ENCODE results near the gene WDR26. TPM values are rescaled to one million over a fixed set of nuclear protein-coding genes. Genes with fewer than 3 reads are reported as not detected.
A peak's percentile ranks its signal among the peaks of the same experiment; 100 is the strongest.
"Not testable (repeated sequence)": the region's sequence is repeated elsewhere in the genome, so short reads cannot be mapped to it uniquely, and the experiment has no call there.

WDR26 gene
- total RNA-seq, 4 donors from 2014 or later, result 61.5 to 78.7 (median 71.9) TPM

DNA sequence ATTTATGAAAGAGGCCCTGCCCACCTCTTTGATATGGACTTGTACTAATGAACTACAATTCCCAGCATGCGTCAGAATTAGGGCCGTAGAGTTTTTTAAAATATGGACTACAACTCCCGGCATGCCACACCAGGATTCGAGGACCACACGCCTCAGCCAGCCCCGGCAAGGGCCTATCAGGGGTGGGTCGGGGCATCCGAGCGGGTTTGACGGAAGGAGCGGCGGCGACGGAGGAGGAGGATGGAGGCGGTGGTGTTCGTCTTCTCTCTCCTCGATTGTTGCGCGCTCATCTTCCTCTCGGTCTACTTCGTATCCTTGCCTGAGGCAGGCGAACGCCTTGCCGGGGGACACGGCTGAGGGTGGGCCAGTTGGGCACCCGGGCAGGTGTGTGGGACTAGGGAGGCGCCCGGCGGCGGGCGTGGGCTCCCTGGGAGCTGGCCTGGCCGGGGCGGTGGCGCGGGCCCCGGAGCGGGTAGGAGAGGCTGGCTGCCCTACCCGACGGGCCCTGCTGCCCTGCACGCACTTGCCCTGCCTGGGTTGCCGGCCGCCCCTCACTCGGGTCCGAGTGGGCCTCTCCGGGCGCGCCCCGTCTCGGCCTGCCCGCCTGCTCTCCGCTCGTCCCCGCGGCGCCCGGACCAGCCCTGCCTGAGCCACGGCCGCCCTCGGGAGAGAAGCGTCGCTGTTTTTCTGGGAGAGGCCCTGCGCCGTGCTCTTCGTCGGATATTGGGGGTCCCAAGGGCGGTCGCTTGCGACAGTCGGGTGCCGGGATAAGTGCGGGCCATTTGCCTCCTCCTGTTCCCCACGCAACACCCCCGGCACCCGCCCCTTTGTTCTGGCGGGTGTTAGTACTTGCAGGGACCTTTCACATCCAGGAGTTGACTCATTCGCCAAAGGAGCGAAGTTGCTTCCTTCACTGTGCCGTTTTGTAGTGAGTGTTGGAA lies 77.6 kb downstream of the WDR26 start, which contains the start of gene CNIH4:
Gene CNIH4 (plus strand): TSS at position 195 of the 941 bp plus-strand sequence. CDS start 46 bp downstream, at position 241.
- Histone ChIP-seq H3K4me3 (peak within 1 kb of the TSS; percentile 55 to 93 (median 78)), H3K36me3 (no peaks in the 10 kb centered on the region), H3K9me3 (no peaks in the 10 kb centered on the region), H3K27me3 (no peaks in the 10 kb centered on the region), H3K27ac (peak within 1 kb of the TSS; percentile 81 to 95 (median 92)), H3K4me1 (peaks cover 0 to 38% (median 2%) of the 10 kb centered on the region in 4 donors)
- DNase-seq (ENCODE audit: low spot score in 2 of 2), result peak; percentile 79 to 90
- 0% methylated on average over 32 to 69 of the region's 78 CpGs for WGBS, 2 donors
- TF ChIP-seq, protein P1, sequence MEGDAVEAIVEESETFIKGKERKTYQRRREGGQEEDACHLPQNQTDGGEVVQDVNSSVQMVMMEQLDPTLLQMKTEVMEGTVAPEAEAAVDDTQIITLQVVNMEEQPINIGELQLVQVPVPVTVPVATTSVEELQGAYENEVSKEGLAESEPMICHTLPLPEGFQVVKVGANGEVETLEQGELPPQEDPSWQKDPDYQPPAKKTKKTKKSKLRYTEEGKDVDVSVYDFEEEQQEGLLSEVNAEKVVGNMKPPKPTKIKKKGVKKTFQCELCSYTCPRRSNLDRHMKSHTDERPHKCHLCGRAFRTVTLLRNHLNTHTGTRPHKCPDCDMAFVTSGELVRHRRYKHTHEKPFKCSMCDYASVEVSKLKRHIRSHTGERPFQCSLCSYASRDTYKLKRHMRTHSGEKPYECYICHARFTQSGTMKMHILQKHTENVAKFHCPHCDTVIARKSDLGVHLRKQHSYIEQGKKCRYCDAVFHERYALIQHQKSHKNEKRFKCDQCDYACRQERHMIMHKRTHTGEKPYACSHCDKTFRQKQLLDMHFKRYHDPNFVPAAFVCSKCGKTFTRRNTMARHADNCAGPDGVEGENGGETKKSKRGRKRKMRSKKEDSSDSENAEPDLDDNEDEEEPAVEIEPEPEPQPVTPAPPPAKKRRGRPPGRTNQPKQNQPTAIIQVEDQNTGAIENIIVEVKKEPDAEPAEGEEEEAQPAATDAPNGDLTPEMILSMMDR (IDR thresholded peaks at IDR 0.05), result peak in 1 of 5 experiments; percentile 16
- TF ChIP-seq POLR2A (IDR thresholded peaks at IDR 0.05) (peak; percentile 66 to 86), EP300 (IDR thresholded peaks at IDR 0.05) (peak; percentile 70 to 98)

DNA sequence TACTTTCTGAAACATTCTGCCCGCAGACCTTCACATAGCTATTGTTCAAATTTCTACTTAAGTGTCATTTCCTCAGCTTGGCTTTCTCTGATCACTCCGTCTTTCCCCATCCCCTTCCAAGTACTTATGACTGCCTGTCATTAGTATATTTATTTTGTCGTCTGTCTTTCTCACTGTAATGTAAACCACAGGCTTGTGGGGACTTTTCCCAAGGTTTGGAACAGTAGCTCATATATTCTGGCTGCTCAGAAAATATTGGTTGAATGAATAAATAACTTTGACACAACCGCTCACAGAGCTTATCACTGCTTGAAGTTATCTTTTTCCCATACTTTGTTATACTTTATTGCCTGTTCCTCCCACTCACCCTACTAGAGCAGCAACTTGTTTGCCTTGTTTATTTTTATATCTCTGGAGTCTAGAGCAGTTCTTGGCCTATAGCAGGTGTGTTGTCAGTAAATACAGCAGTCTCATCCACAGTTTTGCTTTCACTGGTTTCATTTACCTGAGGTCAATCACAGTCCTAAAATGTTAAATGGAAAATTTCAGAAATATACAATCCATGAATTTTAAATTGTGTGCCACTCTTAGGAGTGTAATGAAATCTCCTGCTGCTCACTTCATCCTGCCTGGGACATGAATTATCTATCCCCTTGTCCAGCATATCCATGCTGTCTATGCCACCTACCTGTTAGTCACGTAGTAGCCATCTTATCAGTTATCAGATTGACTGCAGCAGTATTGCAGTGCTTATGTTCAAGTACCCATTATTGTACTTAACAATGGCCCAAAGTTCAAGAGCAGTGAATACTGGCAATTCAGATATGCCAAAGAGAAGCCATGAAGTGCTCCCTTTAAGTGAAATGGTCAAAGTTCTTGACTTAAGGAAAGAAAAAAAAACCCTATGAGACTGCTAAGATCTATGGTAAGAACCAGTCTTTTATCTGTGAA lies 80.3 kb downstream of the WDR26 start:
- no peaks in the 10 kb centered on the region for H3K9me3 ChIP-seq
- DNase-seq (ENCODE audit: low spot score in 2 of 2), result no peak
- no peak overlapping the region for H3K4me3 ChIP-seq
- H3K36me3 ChIP-seq, result no peaks in the 10 kb centered on the region
- 71 to 78% methylated on average over 5 of the region's 5 CpGs for WGBS, 2 donors
- H3K27me3 ChIP-seq, result no peaks in the 10 kb centered on the region
- TF ChIP-seq POLR2A (IDR thresholded peaks at IDR 0.05), result no peak
- TF ChIP-seq, protein P1 (IDR thresholded peaks at IDR 0.05), result no peak
- no peak for TF ChIP-seq EP300 (IDR thresholded peaks at IDR 0.05)
- no peak overlapping the region for H3K27ac ChIP-seq
- H3K4me1 ChIP-seq, result peaks cover 0 to 18% (median 2%) of the 10 kb centered on the region in 4 donors

DNA sequence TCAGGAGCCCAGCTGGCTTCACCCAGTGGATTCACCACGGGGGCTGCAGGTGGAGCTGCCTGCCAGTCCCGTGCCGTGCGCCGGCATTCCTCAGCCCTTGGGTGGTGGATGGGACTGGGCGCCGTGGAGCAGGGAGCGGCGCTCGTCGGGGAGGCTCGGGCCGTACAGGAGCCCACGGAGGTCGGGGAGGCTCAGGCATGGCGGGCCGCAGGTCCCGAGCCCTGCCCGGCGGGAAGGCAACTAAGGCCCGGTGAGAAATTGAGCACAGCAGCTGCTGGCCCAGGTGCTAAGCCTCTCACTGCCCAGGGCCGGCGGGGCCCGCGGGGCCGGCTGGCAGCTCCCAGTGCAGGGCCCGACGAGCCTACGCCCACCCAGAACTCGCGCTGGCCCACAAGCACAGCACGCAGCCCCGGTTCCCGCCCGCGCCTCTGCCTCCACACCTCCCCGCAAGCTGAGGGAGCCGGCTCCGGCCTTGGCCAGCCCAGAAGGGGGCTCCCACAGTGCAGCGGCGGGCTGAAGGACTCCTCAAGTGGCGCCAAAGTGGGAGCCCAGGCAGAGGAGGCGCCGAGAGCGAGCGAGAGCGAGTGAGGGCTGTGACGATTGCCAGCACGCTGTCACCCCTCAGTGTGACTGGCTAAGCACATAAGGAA lies 82.0 kb downstream of the WDR26 start:
- H3K27me3 ChIP-seq; H3K27ac ChIP-seq; H3K9me3 ChIP-seq; DNase-seq (ENCODE audit: low spot score in 2 of 2); H3K4me3 ChIP-seq; H3K36me3 ChIP-seq; H3K4me1 ChIP-seq: not testable (repeated sequence)
- 93 to 97% methylated on average over 33 to 37 of the region's 49 CpGs for WGBS, 2 donors

DNA sequence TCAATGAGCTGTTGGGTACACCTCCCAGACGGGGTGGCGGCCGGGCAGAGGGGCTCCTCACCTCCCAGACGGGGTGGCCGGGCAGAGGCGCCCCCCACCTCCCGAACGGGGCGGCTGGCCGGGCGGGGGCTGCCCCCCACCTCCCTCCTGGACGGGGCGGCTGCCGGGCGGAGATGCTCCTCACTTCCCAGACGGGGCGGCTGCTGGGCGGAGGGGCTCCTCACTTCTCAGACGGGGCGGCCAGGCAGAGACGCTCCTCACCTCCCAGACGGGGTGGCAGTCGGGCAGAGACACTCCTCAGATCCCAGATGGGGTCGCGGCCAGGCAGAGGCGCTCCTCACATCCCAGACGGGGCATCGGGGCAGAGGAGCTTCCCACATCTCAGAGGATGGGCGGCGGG lies 84.9 kb downstream of the WDR26 start:
- DNase-seq (ENCODE audit: low spot score in 2 of 2); H3K4me3 ChIP-seq; H3K27me3 ChIP-seq; H3K4me1 ChIP-seq; H3K27ac ChIP-seq; H3K9me3 ChIP-seq; H3K36me3 ChIP-seq: not testable (repeated sequence)
- 92 to 94% methylated on average over 21 to 30 of the region's 30 CpGs for WGBS, 2 donors

DNA sequence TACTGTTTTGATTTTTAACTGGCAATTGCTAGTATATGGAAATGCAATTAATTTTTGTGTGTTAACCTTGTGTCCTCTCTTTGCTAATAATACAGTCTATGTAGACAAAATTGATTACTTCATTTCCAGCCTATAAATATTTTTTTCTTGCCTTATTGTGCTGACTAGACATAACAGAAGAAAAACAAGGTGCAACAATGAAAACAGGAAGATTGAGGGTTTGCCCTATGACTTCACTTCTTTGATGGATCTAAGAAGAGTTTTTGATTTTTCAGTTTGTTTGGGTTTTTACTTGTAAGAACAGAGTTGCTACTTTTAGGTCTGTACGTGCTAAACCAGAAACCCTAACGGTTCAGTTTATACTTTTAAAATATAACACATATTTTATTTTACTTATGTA lies 86.5 kb downstream of the WDR26 start:
- DNase-seq (ENCODE audit: low spot score in 2 of 2), result no peak
- TF ChIP-seq POLR2A (IDR thresholded peaks at IDR 0.05), result no peak
- no peak for TF ChIP-seq EP300 (IDR thresholded peaks at IDR 0.05)
- TF ChIP-seq, protein P1 (IDR thresholded peaks at IDR 0.05), result no peak
- Histone ChIP-seq H3K4me1 (no peaks in the 10 kb centered on the region), H3K9me3 (peaks cover 0 to 21% (median 2%) of the 10 kb centered on the region in 4 donors), H3K4me3 (no peak overlapping the region), H3K27ac (no peak overlapping the region), H3K36me3 (no peaks in the 10 kb centered on the region), H3K27me3 (no peaks in the 10 kb centered on the region)
- 78 to 81% methylated on average over 2 of the region's 2 CpGs for WGBS, 2 donors

All from tibial nerve (tissue), 4 donors.